GM21526 (cell line): Measurements from ENCODE around the gene FAM131A.

Experiments
- ATAC-seq: cut with Tn5 transposase; IDR thresholded peaks from one replicate; pipeline ENCODE4 v1.9.1; 2021; ENCODE audit warnings: moderate library complexity; ENCODE audit not compliant: unreplicated experiment, low FRiP score

Gene FAM131A

GRCh38 chr3:184354754-184355153 lies 17.4 kb downstream of the FAM131A start:
- ATAC-seq: no peak

DNA sequence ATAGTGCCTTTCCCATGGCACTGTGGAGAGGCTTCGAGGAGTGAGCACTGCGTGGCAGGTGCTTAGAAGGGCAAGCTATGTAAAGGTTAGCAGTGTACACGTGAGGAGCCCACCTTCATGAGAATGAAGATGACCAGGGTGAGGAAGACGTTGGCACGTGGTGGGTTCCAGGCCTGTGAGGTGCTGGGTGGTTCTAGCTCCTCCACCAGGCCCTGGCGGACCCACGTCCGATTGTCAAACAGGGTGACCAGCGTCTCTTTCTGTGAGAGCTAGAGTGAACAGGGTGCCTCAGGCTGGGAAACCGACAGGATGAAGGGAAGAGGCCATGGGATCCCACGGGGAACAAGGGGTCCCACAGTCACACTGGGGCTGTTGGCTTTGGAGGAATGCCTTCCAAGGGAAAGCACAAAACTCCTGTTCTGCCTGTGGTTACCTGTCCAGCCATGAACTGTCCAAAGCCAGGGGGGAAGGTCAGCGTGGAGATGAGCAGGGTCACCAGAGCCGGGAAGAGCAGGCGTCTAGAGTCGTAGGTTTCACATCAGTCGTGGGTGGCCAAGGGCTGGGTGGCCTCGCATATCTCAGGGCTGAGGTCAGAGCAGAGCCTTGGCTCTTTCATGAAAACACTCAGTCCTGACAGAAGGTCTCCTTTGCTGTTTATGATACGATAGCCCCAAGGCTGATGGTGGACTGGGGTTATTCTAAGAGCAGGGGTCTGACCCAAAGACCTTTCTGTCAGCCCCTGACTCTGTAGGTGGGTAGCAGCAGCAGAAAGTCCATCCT lies 18.1 kb downstream of the FAM131A start:
- no peak for ATAC-seq

DNA sequence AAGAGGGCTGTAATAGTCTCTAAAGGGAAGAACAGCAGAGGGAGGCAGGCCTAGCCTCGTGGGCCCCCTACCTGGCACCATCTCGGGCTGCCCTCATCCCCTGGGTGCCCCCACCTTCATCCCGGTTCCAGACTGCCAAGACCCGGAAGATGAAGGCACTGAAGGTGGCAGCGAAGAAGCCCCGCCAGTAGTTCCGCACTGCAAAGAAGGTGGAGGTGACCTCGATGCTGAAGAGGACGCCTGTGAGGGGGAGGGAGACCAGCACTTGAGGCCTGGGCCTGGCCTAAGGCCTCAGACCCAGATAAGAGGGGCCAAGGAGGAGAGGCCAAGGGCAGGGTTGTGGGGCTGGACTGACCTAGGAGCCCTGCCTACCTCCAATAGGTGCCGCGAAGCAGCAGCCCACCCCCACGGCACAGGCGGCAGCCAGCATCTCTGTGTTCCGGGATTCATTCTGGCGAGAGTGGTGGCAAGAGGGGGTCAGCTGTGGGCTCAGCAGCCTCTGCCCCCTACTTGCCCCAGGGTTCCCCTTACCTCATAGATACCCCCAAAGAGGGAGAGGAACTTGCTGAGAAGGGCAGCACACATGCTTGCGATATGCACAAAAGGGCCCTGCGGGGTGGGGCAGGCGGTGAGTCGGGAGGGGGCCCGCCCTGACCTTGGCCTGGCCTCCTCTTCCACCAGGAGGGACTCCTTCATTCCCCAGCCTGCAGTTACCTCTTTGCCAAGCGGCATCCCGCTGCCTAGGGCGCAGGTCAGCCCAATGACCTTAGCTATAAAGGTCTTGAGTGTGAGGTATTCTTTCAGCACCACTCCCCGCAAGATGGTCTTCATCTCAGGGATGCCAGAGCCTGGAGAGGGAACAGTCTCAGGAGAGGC lies 20.1 kb downstream of the FAM131A start:
- ATAC-seq: no peak

GRCh38 chr3:184358124-184358767 lies 20.8 kb downstream of the FAM131A start:
- ATAC-seq: no peak

GRCh38 chr3:184358921-184359350 lies 21.5 kb downstream of the FAM131A start:
- no peak for ATAC-seq

DNA sequence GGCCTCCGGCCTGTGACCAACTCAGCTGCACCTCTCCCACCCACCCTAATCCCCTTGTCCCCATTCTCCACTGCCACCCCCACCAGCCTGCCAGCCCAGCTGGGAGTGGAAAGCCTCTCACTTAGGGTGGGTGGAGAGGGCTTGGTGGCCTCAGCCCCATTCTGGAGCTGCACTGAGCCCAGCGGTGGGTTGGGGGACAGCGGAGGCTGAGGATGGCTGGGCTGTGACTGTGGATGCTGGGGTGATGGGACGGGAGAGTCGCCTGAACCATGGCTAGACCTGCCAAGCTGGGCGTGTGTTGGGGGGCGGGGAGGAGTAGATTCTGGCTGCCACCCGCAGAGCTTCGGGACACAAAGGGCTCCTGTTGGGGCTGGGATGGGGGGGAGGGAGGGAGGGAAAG lies 22.2 kb downstream of the FAM131A start:
- no peak for ATAC-seq

DNA sequence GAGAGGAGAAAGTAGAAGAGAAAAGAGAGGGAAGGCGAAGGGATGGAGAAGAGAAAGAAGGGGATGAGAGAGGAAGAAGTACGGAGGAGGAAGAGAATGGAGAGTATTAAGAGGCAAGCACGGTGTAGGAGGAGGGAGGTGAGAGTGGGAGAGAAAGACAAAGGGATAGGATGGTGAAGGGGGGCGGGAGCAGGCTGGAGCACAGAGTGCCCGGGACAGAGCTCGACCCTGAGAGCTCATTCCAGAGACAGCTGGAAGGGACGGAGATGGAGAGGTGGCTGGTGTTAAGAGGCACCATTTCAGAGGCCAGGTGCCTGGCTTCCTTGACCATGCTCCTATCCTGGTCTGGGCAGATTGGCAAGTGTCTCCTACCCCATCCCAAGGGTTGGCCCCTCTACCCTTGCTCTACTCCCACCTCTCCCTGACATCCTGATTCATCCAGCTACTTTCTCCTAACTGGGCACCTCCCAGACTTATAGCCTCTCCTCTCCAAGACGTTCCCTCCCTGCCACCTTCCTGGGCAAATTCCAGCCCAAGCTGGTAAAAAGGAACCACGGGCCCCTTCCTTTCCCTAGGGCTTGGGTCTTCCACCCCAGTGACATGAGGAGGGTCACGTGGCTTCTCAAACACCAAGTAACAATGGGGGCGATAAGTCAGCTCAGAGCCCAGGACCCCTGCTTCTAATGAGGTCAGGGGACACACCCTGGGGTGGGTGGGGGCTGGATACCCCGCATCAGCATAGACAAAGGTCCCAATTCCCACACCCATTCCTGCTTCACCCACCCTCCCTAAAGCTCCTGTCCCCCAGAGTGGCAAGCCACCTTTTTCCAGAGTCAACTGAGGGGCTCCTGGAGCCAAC lies 22.9 kb downstream of the FAM131A start:
- ATAC-seq: no peak

DNA sequence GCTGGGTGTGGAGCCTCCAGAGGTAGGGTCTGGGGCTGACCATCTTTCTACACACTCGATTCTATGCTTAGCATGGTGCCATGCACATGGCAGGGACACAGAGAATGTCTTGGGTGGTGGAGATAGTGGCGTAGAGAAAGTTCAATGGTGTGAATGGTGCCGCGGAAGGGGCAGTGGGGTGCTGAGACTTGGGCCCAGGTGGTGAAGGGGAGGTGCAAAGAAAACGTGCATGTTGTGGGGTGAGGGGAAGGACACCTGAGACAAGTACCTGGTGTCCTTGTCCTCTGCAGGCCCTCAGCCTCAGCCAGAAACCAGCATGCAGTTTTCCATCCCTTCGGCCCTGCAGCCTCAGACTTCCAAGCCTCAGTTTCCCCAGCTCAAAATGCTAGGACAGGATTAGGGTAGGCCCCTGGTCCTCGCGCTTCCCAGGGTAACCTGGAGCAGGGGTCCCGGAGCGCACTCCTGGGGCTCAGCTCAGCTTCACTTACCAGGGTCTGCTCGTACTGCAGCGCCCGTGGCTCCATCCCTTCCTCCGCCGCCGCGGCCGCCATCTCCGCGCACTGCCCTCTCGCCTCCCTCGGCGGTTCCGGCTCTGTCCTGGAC lies 23.6 kb downstream of the FAM131A start:
- peak; percentile 1 for ATAC-seq

DNA sequence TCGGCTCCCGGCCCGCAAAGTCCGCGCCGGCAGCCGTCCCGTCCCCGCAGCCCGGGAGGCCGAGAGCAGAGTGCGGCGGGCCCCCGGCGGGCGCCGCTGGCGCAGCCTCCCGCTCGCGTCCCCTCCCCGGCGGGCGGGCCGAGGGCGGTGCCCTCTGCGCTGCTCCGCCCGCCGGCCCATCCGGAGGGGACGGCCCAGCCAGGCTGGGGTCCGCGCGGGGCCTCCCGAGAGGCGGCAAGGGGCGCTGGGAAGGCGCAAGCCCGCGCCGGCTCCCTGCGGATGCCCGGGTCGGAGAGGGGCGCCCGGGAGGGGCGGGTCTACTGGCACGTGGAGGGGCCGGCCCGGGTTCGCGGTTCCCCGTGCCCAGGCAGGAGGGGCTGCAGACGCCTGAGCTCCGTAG lies 24.1 kb downstream of the FAM131A start, which contains the start of the genes CLCN2 and POLR2H:
Gene CLCN2 (minus strand): TSS at position 74 of the 400 bp plus-strand sequence. CDS start 126 bp downstream, outside the sequence.
Gene POLR2H (plus strand): TSS at position 179 of the 400 bp plus-strand sequence. CDS start 1,783 bp downstream, outside the sequence.
- ATAC-seq: peak; percentile 36

GRCh38 chr3:184361932-184362667 lies 24.7 kb downstream of the FAM131A start:
- peak; percentile 2 for ATAC-seq

DNA sequence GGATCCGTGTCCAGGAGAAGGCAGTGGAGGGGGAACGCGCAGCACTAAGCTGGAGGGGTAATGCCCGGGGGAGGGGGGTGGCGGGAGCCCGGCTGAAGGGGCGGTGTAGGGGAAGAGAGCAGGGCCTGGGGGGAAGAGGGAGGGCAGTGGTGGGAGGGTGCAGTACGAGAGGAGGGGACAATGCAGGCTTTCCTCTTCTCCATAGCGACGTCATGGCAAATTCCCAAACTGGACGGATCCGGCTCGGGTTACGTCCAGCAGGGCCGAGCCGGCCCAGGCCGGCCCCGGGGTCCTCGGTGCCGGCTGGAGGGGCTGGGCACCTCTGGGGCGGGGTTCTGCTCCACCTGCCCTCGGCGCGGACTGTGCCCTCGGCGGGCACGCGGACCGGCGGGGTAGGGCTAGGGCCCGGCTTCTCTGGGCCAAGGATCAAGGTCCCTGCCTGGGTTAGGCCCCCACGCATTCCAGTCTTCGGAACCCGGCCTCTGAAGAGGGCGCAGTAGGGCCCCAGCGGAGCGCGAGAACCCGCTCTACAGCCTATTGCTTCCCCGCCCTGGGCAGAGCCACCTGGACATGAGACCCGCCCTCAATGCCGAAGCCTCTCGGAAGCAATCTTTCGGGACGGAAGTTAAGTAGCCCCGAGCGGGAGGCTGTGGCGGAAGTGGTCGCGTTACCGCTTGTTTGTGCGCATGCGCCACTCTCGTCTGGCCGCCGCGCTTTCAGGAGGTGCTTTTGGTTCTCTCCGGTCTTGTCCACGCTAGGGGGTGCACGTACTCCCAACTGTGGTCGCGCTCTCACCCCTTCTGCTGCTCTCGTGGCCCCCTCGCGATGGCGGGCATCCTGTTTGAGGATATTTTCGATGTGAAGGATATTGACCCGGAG lies 25.5 kb downstream of the FAM131A start:
- ATAC-seq: peak; percentile 86

DNA sequence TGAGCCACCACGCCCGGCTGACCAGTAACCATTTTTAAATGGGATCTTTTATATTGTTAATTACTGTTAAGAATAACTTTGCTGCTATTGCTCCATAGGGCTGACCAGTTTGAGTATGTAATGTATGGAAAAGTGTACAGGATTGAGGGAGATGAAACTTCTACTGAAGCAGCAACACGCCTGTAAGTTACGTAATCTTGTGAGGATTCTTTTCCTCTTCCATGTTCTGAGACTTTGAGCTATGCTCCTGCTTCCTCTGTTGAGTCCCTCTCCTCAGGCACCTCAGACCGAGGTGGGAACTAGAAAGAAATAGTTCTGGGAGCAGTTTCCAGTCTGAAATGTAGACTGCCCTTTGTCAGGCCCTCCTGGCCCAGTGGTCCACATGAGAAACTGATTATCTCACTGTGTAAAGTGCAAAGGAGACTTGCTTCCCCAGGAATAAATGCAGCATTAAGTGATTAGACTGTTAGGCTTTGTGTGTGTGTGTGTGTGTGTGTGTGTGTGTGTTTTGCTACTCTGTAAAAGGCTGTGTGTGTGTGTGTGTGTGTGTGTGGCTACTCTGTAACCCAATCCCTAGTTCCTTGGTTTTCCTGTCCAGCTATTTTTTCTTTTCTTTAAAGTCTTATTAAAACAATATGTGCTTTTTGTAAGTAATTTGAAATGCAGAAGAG lies 29.4 kb downstream of the FAM131A start:
- no peak for ATAC-seq

DNA sequence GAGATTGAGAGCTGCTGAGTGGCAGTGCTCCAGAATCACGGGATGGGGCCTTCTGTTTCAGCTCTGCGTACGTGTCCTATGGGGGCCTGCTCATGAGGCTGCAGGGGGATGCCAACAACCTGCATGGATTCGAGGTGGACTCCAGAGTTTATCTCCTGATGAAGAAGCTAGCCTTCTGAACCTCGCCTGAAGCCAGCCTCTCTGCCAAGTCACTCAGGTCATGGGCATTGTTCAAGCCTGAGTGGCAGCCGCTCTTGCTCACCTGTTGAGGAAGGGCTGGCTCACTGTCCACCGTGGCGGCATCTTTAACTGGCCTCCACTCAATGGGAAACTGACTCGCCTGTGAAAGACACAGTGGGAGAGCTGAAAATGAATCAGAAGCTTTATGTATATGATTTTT lies 30.7 kb downstream of the FAM131A start:
- no peak for ATAC-seq

DNA sequence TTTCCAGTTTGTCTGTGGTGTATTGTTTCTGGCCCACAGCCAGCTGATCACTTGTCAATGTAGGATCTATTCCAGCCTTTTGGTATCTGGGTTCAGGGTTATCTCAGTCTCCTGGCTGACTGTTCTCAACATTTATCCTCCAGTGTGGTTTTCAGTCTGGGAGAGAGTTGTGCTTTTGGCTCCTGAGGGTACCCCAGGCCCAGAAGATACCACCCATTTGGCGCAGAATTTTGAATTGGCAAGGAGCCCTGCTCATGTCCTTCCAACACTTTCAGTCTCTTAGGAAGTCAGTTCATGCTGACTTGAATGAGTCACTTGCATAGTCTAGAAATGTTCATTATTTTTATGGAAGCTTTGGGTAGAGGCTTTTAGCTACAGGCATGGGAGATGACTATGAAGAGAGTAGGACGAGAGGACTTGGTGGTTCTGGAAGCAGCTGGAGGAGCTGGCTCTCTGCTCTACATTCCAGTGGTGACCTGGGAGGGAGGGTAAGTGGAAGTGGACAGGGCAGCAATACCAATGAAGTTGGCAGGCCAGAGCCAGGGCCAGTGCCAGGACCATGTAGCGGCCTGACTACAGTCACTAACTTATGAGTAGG lies 31.3 kb downstream of the FAM131A start:
- no peak for ATAC-seq

DNA sequence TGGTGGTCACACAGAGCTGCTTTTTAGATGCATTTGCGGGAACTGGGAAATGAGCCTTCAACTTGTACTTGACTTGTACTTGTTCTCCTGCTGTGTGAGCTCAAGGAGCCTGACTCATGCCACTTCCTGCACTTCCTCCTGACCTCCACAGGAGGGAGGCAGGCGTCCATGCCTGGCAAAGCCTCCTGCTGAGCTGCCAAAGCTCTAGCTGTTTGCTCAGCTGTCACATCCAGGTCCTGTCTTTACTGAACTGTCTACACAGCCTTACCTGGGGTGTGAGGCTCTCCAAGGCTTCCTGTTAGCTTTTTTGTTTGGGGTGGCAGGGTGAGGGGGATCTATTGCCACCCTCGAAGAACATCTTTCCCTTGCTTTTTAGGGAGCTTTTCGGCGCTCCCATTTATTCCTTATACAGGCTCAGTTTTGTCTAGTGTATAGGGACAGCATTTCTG lies 34.2 kb downstream of the FAM131A start:
- no peak for ATAC-seq

- no peak for ATAC-seq
Observed at GRCh38 chr3:184372296-184372821, 35.0 kb downstream of the FAM131A start.

DNA sequence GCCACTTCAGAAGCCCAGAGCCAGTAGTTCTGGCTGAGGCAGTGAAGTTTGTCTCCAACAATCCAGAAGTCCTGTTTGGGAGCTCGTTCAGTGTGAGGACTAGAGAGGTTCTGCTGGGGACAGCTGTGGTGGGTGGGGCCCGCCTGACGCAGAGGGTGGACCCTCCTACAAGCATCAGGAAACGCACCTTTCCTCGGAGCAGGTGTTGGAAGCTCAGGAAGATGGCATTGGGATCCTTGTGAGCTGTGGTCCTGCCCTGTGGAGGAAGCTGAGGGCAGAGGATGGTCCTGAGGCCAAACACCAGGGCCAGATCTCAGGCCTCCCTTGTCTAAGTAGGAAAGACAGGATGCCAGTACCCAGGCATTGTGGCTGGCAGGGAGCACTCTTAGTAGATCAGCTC lies 35.5 kb downstream of the FAM131A start:
- ATAC-seq: no peak
